A172 (cell line): Measurements from ENCODE around the gene CIB4. TPM values are rescaled to one million over a fixed set of nuclear protein-coding genes. Genes with fewer than 3 reads are reported as not detected.
A peak's percentile ranks its signal among the peaks of the same experiment; 100 is the strongest.
"Not testable (repeated sequence)": the region's sequence is repeated elsewhere in the genome, so short reads cannot be mapped to it uniquely, and the experiment has no call there.

ENCODE experiments used
- DNase-seq: peaks from one replicate; pipeline ENCODE4 v3.0.0-alpha.2; 2015; ENCODE audit warnings: low spot score
- total RNA-seq: library from RNA; depleted of rRNA; stranded (reverse); fragments of >200 nt; shearing (Covaris generic); gene quantifications from 2 replicates; pipeline ENCODE4 v1.2.3, GENCODE V29; 2014

Gene CIB4
- total RNA-seq, 1 experiment from 2014 or later: not detected

- DNase-seq: no peak
Measured at GRCh38 chr2:26569216-26570082, 71.7 kb downstream of the CIB4 start.

DNA sequence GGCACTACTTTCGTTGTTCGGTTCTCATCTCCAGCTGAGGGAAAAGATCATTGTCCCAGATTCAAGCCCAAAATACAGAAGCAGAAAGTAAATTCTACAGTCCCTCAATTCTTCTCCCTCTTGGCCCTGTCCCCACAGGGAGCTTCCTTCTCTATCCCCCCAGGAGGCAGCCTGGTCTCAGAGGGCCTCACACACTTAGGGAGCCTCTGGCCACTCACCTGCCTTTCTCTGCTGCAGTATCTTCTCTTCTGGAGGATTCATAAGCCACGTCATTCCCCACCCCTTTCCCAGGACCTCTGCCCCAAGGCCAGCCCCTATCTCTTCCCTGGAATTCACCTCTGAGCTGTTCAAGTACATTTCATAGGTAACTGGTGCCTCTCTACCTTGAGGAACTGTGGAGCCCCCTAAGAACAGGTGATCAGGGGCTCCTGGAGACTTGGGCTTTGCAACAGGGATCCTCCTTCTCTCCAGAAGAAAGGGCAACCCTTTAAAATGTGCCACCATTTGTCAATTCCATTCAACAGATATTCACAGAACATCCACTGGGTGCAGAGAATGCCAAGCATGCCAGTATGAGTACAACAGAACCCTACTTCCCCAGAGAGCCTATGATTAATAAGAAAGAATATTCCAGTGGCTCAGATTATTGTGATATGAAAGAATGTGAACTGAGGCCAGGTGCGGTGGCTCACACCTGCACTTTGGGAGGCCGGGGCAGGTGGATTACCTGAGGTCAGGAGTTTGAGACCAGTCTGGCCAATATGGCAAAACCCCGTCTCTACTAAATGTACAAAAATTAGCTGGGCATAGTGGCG, 72.9 kb downstream of the CIB4 start:
- DNase-seq: no peak

DNA sequence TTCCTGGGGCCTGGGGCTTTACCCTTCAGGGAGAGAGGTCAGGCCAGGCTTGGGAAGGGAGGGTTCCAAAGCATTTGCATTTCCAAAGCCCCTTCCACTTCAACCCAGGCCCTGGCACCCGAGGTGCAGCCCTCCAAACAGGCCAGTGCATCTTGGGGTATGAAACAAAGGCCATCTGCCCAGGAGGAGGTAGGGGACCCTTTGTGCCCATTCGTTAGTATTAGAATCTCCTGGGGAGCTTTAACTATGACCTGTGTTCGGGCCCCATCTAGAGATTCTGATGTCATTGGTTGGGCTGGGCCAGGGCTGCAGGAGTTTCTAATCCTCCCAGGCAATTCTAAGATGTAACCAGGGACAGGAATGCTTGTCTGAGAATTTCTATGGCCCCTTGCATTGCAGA, 73.6 kb downstream of the CIB4 start:
- no peak for DNase-seq

DNA sequence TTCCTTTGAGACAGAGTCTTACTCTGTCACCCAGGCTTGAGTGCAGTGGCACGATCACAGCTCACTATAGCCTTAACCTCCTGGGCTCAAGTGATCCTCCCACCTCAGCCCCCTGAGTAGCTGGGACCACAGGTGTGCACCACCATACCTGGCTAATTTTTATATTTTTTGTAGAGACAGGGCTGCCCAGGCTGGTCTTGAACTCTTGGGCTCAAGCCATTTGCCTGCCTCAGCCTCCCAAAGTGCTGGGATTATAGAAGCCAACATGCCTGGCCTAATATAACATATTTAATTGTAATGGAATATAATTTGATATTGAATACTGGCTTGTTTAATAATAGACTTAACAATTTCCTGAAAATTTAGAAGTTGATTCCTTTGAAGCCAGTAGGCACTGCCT, 74.4 kb downstream of the CIB4 start:
- not testable (repeated sequence) for DNase-seq

DNA sequence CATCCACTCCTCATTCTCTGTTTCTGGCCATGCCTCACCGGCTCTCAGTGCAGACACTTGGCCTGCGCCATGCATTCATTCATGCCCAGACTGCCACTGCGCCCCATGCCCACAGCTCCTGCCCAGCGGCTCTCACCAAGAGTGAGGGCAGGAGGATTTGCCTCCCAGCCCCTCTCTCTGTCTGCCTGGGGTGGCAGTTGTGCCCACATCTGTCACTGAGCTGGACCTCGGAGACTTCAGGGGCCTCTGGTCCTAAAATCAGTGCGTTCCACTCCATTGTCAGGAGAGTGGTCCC, 75.1 kb downstream of the CIB4 start:
- DNase-seq: no peak

DNA sequence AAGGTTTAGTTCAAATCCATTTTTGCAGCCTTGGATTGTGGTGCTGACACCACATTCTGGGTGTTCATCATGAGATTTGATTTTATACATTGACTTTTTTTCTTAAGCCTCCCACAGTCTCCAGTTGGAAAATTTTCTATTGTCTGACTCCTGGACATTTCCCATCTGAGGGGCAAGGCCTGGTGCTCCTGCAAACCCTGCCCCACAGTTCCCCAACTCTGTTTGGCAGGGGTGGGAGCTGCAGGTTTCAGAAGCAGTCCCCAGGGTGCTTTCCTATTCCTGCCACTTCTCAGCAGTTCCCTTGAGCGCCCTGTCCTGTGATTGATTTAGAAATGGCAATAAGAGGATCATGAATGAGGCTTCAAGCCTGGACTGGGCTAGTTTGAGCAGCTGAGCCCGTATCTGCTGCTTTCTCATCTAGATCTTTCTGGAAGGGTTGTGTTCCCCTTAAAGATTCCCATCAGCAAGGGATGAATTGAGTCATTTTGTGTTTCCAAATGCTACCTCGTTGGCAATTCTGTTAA, 77.0 kb downstream of the CIB4 start:
- no peak for DNase-seq

DNA sequence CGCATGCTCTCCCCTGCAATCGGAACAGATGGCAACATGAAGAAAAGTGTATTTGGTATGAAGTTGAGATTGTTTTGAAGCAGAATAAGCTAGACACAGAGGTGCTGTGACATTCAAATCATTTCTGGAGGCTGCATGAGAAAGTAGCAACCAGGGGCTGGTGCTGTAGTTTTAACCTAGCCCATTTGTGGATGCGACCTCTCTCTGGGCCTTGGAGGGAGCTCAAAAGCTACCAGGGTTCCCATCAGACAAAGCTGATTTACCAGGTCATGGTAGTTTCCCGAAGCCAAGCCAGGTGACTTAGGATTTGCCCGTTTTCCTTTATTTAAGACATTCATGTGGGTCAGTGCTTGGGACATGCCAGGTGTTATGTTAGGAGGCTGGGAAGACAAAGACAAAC, 77.5 kb downstream of the CIB4 start:
- no peak for DNase-seq

- peak; percentile 70 for DNase-seq
Measured at GRCh38 chr2:26562811-26563645, 78.1 kb downstream of the CIB4 start.

GRCh38 chr2:26561918-26562810, 79.0 kb downstream of the CIB4 start:
- no peak for DNase-seq

- no peak for DNase-seq
Measured at GRCh38 chr2:26561376-26561775, 79.8 kb downstream of the CIB4 start.

- no peak for DNase-seq
Measured at GRCh38 chr2:26560892-26561291, 80.3 kb downstream of the CIB4 start.

- DNase-seq: no peak
Measured at GRCh38 chr2:26559556-26559955, 81.6 kb downstream of the CIB4 start.

DNA sequence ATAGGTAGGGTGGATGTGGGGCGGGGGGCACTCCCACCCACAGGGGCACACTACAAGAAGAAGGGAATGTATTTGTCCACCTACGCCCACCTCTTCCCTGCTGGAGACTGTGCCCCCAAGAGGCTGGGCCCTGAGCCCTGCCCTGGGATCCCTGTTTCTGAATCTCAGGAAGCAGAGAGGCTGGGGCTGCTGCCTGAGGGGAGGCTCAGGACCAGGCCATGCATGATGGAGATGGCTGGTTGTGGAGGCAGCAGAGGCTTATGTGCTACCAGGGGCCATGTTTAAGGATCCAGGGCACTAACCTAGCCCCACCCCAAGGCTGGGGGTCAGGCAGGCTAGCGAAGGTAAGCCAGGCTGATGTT, 82.1 kb downstream of the CIB4 start:
- DNase-seq: no peak

- DNase-seq: no peak
Measured at GRCh38 chr2:26558271-26559043, 82.7 kb downstream of the CIB4 start.

GRCh38 chr2:26557244-26557925, 83.8 kb downstream of the CIB4 start:
- DNase-seq: no peak

- no peak for DNase-seq
Measured at GRCh38 chr2:26556309-26557243, 84.6 kb downstream of the CIB4 start.

DNA sequence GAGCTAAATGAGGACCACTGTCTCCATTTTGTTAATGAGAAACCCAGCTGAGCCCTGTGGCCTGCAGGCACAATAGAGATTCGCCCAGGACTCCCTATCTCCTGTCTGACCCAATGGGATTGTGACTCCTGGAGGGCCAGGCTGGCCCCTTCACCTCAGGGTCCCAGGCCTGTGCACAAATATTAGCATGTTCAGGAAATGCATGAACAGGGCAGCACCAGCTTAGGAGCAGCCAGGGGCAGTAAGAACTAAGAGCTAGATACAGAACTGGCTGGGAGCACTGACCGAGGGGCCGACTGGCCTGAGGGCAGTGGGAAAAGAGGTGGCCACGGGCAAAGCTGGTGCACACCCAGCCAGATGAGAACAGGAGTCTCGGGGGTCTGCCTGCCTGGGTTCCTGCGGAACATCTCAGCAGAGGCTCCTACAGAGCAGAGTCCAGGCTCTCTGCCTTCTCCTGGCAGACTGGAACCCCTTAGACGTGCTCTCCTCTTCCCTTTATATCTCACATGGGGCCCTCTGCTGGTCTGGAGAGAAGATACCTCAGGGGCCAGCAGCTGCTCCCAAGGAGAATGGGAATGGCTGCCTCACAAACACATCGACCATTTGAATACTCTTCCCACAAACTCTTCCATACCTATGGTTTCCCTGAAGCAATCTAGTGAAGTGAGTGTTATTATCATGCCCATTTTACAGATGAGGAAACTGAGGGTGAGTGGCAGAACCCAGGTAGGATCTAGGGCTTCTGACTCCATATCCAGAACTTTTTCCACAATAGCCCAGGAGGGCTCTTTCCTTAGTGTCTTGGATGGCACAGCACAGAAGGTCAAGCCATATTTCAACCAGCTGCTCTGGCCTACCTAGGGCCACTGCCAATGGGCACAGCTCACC, 85.7 kb downstream of the CIB4 start:
- DNase-seq: no peak
